HEK293 (cell line): ENCODE data around the gene TP53BP2.

ENCODE experiments used
- MYNN ChIP-seq: fragments of 450-650 bp; formaldehyde crosslinking; IDR thresholded peaks from 2 replicates; pipeline ENCODE4 v1.5.1; 2016; ENCODE audit warnings: missing biosample characterization, missing genetic modification characterization, borderline replicate concordance
- PRDM4 ChIP-seq: fragments of 450-650 bp; formaldehyde crosslinking; IDR thresholded peaks from 2 replicates; pipeline ENCODE4 v1.5.1; 2017; ENCODE audit warnings: missing biosample characterization, missing genetic modification characterization
- SALL2 ChIP-seq: fragments of 450-650 bp; formaldehyde crosslinking; IDR thresholded peaks from 2 replicates; pipeline ENCODE4 v1.5.0; 2017; ENCODE audit warnings: missing biosample characterization, mild to moderate bottlenecking, missing genetic modification characterization, borderline replicate concordance
- SP3 ChIP-seq: fragments of 450-650 bp; formaldehyde crosslinking; IDR thresholded peaks from 2 replicates; pipeline ENCODE4 v1.5.1; 2016; ENCODE audit warnings: missing biosample characterization, missing genetic modification characterization
- TCF7L2 ChIP-seq: IDR thresholded peaks from 2 replicates; pipeline ENCODE4 v1.6.1; 2011; ENCODE audit warnings: low read depth, mild to moderate bottlenecking, inconsistent platforms, low read length, moderate library complexity, borderline replicate concordance
- ZBTB8A ChIP-seq: fragments of 450-650 bp; formaldehyde crosslinking; IDR thresholded peaks from 2 replicates; pipeline ENCODE4 v1.5.1; 2016; ENCODE audit warnings: missing biosample characterization, missing genetic modification characterization
- ZNF121 ChIP-seq: fragments of 450-650 bp; formaldehyde crosslinking; IDR thresholded peaks from 2 replicates; pipeline ENCODE4 v1.5.1; 2016; ENCODE audit warnings: missing biosample characterization, missing genetic modification characterization
- ZNF157 ChIP-seq: fragments of 450-650 bp; formaldehyde crosslinking; IDR thresholded peaks from 2 replicates; pipeline ENCODE4 v1.5.1; 2016; ENCODE audit warnings: missing biosample characterization, missing genetic modification characterization
- ZNF184 ChIP-seq: fragments of 450-650 bp; IDR thresholded peaks from 2 replicates; pipeline ENCODE4 v1.5.1; 2018; ENCODE audit warnings: missing biosample characterization, mild to moderate bottlenecking, missing genetic modification characterization
- ZNF274 ChIP-seq, 2 experiments: fragments of 200-500 bp in 1 of 2; fragments of 450-650 bp in 1 of 2; sonication (Bioruptor generic) in 1 of 2; formaldehyde crosslinking in 1 of 2; IDR thresholded peaks; 2 replicates each; pipeline versions ENCODE4 v1.5.1 to v1.6.1; 2014 to 2016; ENCODE audit warnings: borderline replicate concordance in 1 of 2, inconsistent platforms in 1 of 2, low read length in 1 of 2, missing biosample characterization in 1 of 2, missing genetic modification characterization in 1 of 2
- ZNF629 ChIP-seq: fragments of 450-650 bp; formaldehyde crosslinking; IDR thresholded peaks from 2 replicates; pipeline ENCODE4 v1.5.1; 2017; ENCODE audit warnings: missing biosample characterization, missing genetic modification characterization
- ZNF768 ChIP-seq: fragments of 450-650 bp; formaldehyde crosslinking; IDR thresholded peaks from 2 replicates; pipeline ENCODE4 v1.5.1; 2018; ENCODE audit warnings: missing biosample characterization, mild to moderate bottlenecking, missing genetic modification characterization
- TF ChIP-seq, protein P1 (sequence below): fragments of 450-650 bp; formaldehyde crosslinking; IDR thresholded peaks from 2 replicates; pipeline ENCODE4 v1.5.1; 2016; ENCODE audit warnings: missing biosample characterization, missing genetic modification characterization

- TF ChIP-seq ZNF184 (tag by site-specific recombination) (no peak), SP3 (tag by site-specific recombination) (no peak), ZNF274 (IDR thresholded peaks at IDR 0.05; ENCODE audit: low read length) (no peak), ZNF274 (tag by site-specific recombination; IDR thresholded peaks at IDR 0.05; ENCODE audit: borderline replicate concordance) (no peak), SALL2 (tag by site-specific recombination) (no peak), ZNF121 (tag by site-specific recombination) (no peak), PRDM4 (no peak), ZNF768 (tag by site-specific recombination) (no peak), TCF7L2 (no peak), ZBTB8A (tag by site-specific recombination) (no peak), ZNF157 (tag by site-specific recombination) (no peak), MYNN (tag by site-specific recombination) (no peak), ZNF629 (tag by site-specific recombination) (no peak)
- TF ChIP-seq, protein P1, sequence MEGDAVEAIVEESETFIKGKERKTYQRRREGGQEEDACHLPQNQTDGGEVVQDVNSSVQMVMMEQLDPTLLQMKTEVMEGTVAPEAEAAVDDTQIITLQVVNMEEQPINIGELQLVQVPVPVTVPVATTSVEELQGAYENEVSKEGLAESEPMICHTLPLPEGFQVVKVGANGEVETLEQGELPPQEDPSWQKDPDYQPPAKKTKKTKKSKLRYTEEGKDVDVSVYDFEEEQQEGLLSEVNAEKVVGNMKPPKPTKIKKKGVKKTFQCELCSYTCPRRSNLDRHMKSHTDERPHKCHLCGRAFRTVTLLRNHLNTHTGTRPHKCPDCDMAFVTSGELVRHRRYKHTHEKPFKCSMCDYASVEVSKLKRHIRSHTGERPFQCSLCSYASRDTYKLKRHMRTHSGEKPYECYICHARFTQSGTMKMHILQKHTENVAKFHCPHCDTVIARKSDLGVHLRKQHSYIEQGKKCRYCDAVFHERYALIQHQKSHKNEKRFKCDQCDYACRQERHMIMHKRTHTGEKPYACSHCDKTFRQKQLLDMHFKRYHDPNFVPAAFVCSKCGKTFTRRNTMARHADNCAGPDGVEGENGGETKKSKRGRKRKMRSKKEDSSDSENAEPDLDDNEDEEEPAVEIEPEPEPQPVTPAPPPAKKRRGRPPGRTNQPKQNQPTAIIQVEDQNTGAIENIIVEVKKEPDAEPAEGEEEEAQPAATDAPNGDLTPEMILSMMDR (tag by site-specific recombination), result no peak
Measured at GRCh38 chr1:223802032-223802431, 43.7 kb downstream of the TP53BP2 start.
